ENCODE measurements around the gene DNAH14. TPM values are rescaled to one million over a fixed set of nuclear protein-coding genes. Genes with fewer than 3 reads are reported as not detected.

Gene DNAH14
- total RNA-seq, 1 donor from 2014 or later: 84.7 TPM

- Mint-ChIP-seq H3K27ac (peak overlapping the region; percentile 33), H3K4me1 (peaks cover 52% of the 10 kb centered on the region), H3K9me3 (no peaks in the 10 kb centered on the region), H3K36me3 (peaks cover 4% of the 10 kb centered on the region), H3K4me3 (no peak overlapping the region), H3K27me3 (ENCODE audit: low read depth) (no peaks in the 10 kb centered on the region)
- no peak for DNase-seq (ENCODE audit: low spot score in 2 of 2, unreplicated experiment in 2 of 2)
- no peak for TF ChIP-seq CTCF (IDR thresholded peaks at IDR 0.05; ENCODE audit: unreplicated experiment)
Measured at GRCh38 chr1:225423518-225423855, 494.0 kb downstream of the DNAH14 start.

- DNase-seq (ENCODE audit: low spot score in 2 of 2, unreplicated experiment in 2 of 2): no peak
- peak overlapping the region; percentile 55 for H3K27ac Mint-ChIP-seq
- H3K27me3 Mint-ChIP-seq (ENCODE audit: low read depth): no peaks in the 10 kb centered on the region
- peaks cover 3% of the 10 kb centered on the region for H3K36me3 Mint-ChIP-seq
- peak overlapping the region; percentile 16 for H3K4me3 Mint-ChIP-seq
- peaks cover 49% of the 10 kb centered on the region for H3K4me1 Mint-ChIP-seq
- H3K9me3 Mint-ChIP-seq: no peaks in the 10 kb centered on the region
- TF ChIP-seq CTCF (IDR thresholded peaks at IDR 0.05; ENCODE audit: unreplicated experiment): no peak
Measured at GRCh38 chr1:225424562-225425200, 495.2 kb downstream of the DNAH14 start.

DNA sequence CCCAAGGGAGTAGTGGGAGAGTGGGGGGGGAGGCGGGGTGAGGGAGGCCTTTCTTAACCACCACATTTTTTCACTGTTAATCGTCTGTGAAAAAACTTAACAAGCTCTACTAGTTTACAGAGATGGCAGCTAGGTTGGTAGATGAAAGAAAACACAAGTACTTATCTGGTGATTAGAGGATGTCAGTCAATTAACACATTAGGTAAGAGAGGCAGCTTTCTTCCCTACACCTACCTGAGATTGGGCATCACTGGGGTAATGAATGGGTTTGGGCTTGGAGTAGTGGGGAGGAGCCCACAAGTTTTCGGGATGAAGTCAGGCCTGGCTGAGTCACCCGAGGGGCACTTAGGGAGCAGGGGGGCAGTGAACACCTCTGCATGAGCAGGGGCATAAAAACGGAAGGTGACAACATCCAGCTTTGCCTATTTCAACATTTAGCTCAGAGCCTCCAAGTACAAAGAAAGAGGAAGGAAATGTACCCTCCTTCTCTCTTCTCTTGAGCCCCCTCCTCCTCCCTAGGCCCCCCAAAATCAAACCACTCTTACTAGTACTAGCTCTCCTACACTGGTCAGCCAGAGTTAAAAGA, 495.8 kb downstream of the DNAH14 start:
- peak overlapping the region; percentile 55 for H3K27ac Mint-ChIP-seq
- peaks cover 1% of the 10 kb centered on the region for H3K36me3 Mint-ChIP-seq
- H3K27me3 Mint-ChIP-seq (ENCODE audit: low read depth): peaks cover 1% of the 10 kb centered on the region
- DNase-seq (ENCODE audit: low spot score in 2 of 2, unreplicated experiment in 2 of 2): no peak
- peak overlapping the region; percentile 26 for H3K4me3 Mint-ChIP-seq
- peaks cover 50% of the 10 kb centered on the region for H3K4me1 Mint-ChIP-seq
- no peak for TF ChIP-seq CTCF (IDR thresholded peaks at IDR 0.05; ENCODE audit: unreplicated experiment)
- no peaks in the 10 kb centered on the region for H3K9me3 Mint-ChIP-seq

GRCh38 chr1:225426395-225427234, 497.1 kb downstream of the DNAH14 start:
- peak overlapping the region; percentile 77 for H3K4me3 Mint-ChIP-seq
- H3K4me1 Mint-ChIP-seq: peaks cover 51% of the 10 kb centered on the region
- H3K36me3 Mint-ChIP-seq: no peaks in the 10 kb centered on the region
- no peak for TF ChIP-seq CTCF (IDR thresholded peaks at IDR 0.05; ENCODE audit: unreplicated experiment)
- H3K27ac Mint-ChIP-seq: peak overlapping the region; percentile 82
- no peak for DNase-seq (ENCODE audit: low spot score in 2 of 2, unreplicated experiment in 2 of 2)
- peaks cover 2% of the 10 kb centered on the region for H3K27me3 Mint-ChIP-seq (ENCODE audit: low read depth)
- no peaks in the 10 kb centered on the region for H3K9me3 Mint-ChIP-seq

DNA sequence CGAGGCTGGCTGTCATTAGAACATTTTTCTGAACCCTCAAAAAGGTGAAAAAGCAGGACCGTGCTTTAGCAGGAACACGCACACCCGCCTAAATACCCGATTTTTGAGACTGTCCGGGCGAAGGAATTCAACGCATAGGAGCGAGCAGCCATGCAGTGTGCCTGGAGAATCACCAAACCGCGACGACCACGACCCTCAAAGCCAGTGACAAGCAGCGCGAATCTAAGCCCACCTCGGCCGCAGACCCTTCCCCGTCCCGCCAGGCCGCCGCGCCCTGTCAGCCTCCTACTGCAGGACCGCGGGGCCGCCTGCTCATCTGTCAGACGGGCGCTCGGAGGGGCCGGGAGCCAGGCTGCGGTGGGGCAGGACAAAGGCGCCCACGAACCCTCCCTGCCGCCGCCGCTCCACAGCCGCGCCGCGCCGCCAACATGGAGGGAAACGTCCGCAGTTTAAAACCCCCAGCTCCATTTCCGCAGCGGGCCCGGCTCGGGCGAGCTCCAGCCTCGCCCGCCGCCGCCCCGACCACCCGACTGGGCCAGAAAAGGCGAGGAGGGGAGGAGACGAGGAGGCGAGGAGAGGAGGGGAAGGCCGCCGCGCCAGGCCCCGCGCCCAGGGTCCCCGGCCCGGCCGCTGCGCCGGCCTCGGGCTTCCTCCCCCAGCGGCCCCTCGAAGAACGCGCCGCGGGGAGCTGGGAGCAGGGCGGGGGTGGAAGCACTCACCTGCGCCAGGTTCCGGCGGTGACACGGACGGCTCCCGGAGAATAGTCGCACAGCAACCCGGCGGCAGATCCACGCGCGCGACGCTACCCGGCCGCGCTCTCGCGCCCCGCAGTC, 498.0 kb downstream of the DNAH14 start, which contains the start of gene LBR:
Gene LBR, minus strand, starts transcription at position 804 of the 833 bp plus-strand sequence. CDS start 3,963 bp downstream, outside the sequence.
- Mint-ChIP-seq H3K27ac (peak within 1 kb of the TSS; percentile 93), H3K4me3 (peak within 1 kb of the TSS; percentile 77), H3K4me1 (peaks cover 49% of the 10 kb centered on the region), H3K27me3 (ENCODE audit: low read depth) (peaks cover 2% of the 10 kb centered on the region), H3K9me3 (no peaks in the 10 kb centered on the region), H3K36me3 (no peaks in the 10 kb centered on the region)
- TF ChIP-seq CTCF (IDR thresholded peaks at IDR 0.05; ENCODE audit: unreplicated experiment): no peak
- DNase-seq (ENCODE audit: low spot score in 2 of 2, unreplicated experiment in 2 of 2): peak; percentile 45 to 72

All from mesothelial cell of epicardium (in vitro differentiated cells).